Parathyroid adenoma (tissue), 2 donors: ENCODE results near the gene OLFM3.

Experiments used
- H2AFZ ChIP-seq: fragments of 300-600 bp; sonication (generic); one replicate; pipeline ENCODE4 v1.7.0; 2017; ENCODE audit warnings: antibody characterized with exemption, mild to moderate bottlenecking
- H3K27ac ChIP-seq: fragments of 300-600 bp; sonication (generic); one replicate; pipeline ENCODE4 v1.7.0; 2017
- H3K27me3 ChIP-seq: fragments of 300-600 bp; sonication (generic); one replicate; pipeline ENCODE4 v1.7.0; 2017; ENCODE audit warnings: low read length; ENCODE audit not compliant: control insufficient read depth, insufficient read depth
- H3K36me3 ChIP-seq: fragments of 300-600 bp; sonication (generic); one replicate; pipeline ENCODE4 v1.7.0; 2017; ENCODE audit warnings: low read length; ENCODE audit not compliant: control insufficient read depth, insufficient read depth
- H3K4me1 ChIP-seq: fragments of 300-600 bp; sonication (generic); one replicate; pipeline ENCODE4 v1.7.0; 2017; ENCODE audit warnings: control low read depth
- H3K4me2 ChIP-seq: fragments of 300-600 bp; sonication (generic); one replicate; pipeline ENCODE4 v1.7.0; 2017; ENCODE audit warnings: low read length
- H3K4me3 ChIP-seq: fragments of 300-600 bp; sonication (generic); one replicate; pipeline ENCODE4 v1.7.0; 2017; ENCODE audit warnings: low read depth, low read length
- H3K79me2 ChIP-seq: fragments of 300-600 bp; sonication (generic); one replicate; pipeline ENCODE4 v1.7.0; 2017; ENCODE audit warnings: control low read depth
- H3K9ac ChIP-seq: fragments of 300-600 bp; sonication (generic); one replicate; pipeline ENCODE4 v1.7.0; 2017; ENCODE audit warnings: mild to moderate bottlenecking
- H3K9me3 ChIP-seq: fragments of 300-600 bp; sonication (generic); one replicate; pipeline ENCODE4 v1.7.0; 2017; ENCODE audit warnings: low read length; ENCODE audit not compliant: control insufficient read depth
- CTCF ChIP-seq: fragments of 300-600 bp; sonication (generic); IDR thresholded peaks from one replicate; pipeline ENCODE4 v1.7.0; 2017; ENCODE audit warnings: antibody characterized with exemption, mild to moderate bottlenecking
- donor health status: primary hyperparathyroidism.

OLFM3 gene

GRCh38 chr1:101980974-101981373 lies 15.8 kb downstream of the OLFM3 start:
- H3K9me3 ChIP-seq, result no peaks in the 10 kb centered on the region
- H3K4me3 ChIP-seq, result no peak overlapping the region
- no peak overlapping the region for H3K27ac ChIP-seq
- no peak for TF ChIP-seq CTCF
- no peaks in the 10 kb centered on the region for H3K79me2 ChIP-seq
- no peak overlapping the region for H3K4me2 ChIP-seq
- H3K27me3 ChIP-seq, result no peaks in the 10 kb centered on the region
- no peaks in the 10 kb centered on the region for H3K36me3 ChIP-seq
- no peaks in the 10 kb centered on the region for H3K4me1 ChIP-seq
- no peak overlapping the region for H2AFZ ChIP-seq
- no peak overlapping the region for H3K9ac ChIP-seq

GRCh38 chr1:101977266-101977665 lies 19.5 kb downstream of the OLFM3 start:
- H3K36me3 ChIP-seq, result no peaks in the 10 kb centered on the region
- no peaks in the 10 kb centered on the region for H3K79me2 ChIP-seq
- TF ChIP-seq CTCF, result no peak
- no peak overlapping the region for H3K4me2 ChIP-seq
- H3K27me3 ChIP-seq, result peaks cover 2% of the 10 kb centered on the region
- H3K27ac ChIP-seq, result no peak overlapping the region
- H3K4me3 ChIP-seq, result no peak overlapping the region
- H2AFZ ChIP-seq, result no peak overlapping the region
- H3K9ac ChIP-seq, result no peak overlapping the region
- no peaks in the 10 kb centered on the region for H3K4me1 ChIP-seq
- no peaks in the 10 kb centered on the region for H3K9me3 ChIP-seq

GRCh38 chr1:101976161-101976560 lies 20.6 kb downstream of the OLFM3 start:
- no peaks in the 10 kb centered on the region for H3K36me3 ChIP-seq
- no peak overlapping the region for H3K9ac ChIP-seq
- no peaks in the 10 kb centered on the region for H3K79me2 ChIP-seq
- H3K27ac ChIP-seq, result no peak overlapping the region
- H2AFZ ChIP-seq, result no peak overlapping the region
- H3K9me3 ChIP-seq, result no peaks in the 10 kb centered on the region
- peaks cover 2% of the 10 kb centered on the region for H3K27me3 ChIP-seq
- H3K4me2 ChIP-seq, result no peak overlapping the region
- no peaks in the 10 kb centered on the region for H3K4me1 ChIP-seq
- TF ChIP-seq CTCF, result no peak
- no peak overlapping the region for H3K4me3 ChIP-seq

GRCh38 chr1:101975371-101975770 lies 21.4 kb downstream of the OLFM3 start:
- no peak for TF ChIP-seq CTCF
- Histone ChIP-seq H3K9ac (no peak overlapping the region), H3K79me2 (no peaks in the 10 kb centered on the region), H3K4me2 (no peak overlapping the region), H2AFZ (no peak overlapping the region), H3K27ac (no peak overlapping the region), H3K27me3 (peaks cover 2% of the 10 kb centered on the region), H3K4me1 (no peaks in the 10 kb centered on the region), H3K9me3 (no peaks in the 10 kb centered on the region), H3K4me3 (no peak overlapping the region), H3K36me3 (no peaks in the 10 kb centered on the region)

- H3K9me3 ChIP-seq, result no peaks in the 10 kb centered on the region
- H2AFZ ChIP-seq, result no peak overlapping the region
- no peaks in the 10 kb centered on the region for H3K36me3 ChIP-seq
- H3K79me2 ChIP-seq, result no peaks in the 10 kb centered on the region
- no peak overlapping the region for H3K4me2 ChIP-seq
- no peak overlapping the region for H3K9ac ChIP-seq
- no peaks in the 10 kb centered on the region for H3K4me1 ChIP-seq
- no peak for TF ChIP-seq CTCF
- no peak overlapping the region for H3K27ac ChIP-seq
- no peak overlapping the region for H3K4me3 ChIP-seq
- peaks cover 2% of the 10 kb centered on the region for H3K27me3 ChIP-seq
These were observed 22.0 kb downstream of the OLFM3 start for GRCh38 chr1:101974599-101975274.
